GM18498 (cell line): ENCODE results near the gene TMEM63B.
A peak's percentile ranks its signal among the peaks of the same experiment; 100 is the strongest.
"Not testable (repeated sequence)": the region's sequence is repeated elsewhere in the genome, so short reads cannot be mapped to it uniquely, and the experiment has no call there.

ENCODE experiments used
- ATAC-seq: cut with Tn5 transposase; IDR thresholded peaks from one replicate; pipeline ENCODE4 v1.9.1; 2021; ENCODE audit warnings: mild to moderate bottlenecking, moderate library complexity; ENCODE audit not compliant: unreplicated experiment

The TMEM63B gene

GRCh38 chr6:44127186-44128019 lies at the start of gene TMEM63B, which contains the start of gene MRPL14:
Gene TMEM63B, plus strand, starts transcription at chr6:44127554. Its CDS starts 7,031 bp downstream, at chr6:44134585.
Gene MRPL14, minus strand, starts transcription at chr6:44127452. Its CDS starts 10,841 bp downstream, at chr6:44116611.
- ATAC-seq: peak; percentile 75

GRCh38 chr6:44078219-44078826 lies 49.0 kb upstream of the TMEM63B start:
- no peak for ATAC-seq

- ATAC-seq: no peak
Observed at GRCh38 chr6:44078827-44079671, 48.3 kb upstream of the TMEM63B start.

- no peak for ATAC-seq
Observed at GRCh38 chr6:44079672-44080071, 47.7 kb upstream of the TMEM63B start.

GRCh38 chr6:44080561-44081521 lies 46.5 kb upstream of the TMEM63B start:
- ATAC-seq: no peak

GRCh38 chr6:44081753-44082152 lies 45.6 kb upstream of the TMEM63B start:
- ATAC-seq: no peak

- ATAC-seq: no peak
Observed at GRCh38 chr6:44082872-44083321, 44.5 kb upstream of the TMEM63B start.

GRCh38 chr6:44084231-44085014 lies 42.9 kb upstream of the TMEM63B start:
- no peak for ATAC-seq

- ATAC-seq: no peak
Observed at GRCh38 chr6:44085219-44085618, 42.1 kb upstream of the TMEM63B start.

GRCh38 chr6:44086931-44087574 lies 40.3 kb upstream of the TMEM63B start:
- no peak for ATAC-seq

- no peak for ATAC-seq
Observed at GRCh38 chr6:44087623-44088022, 39.7 kb upstream of the TMEM63B start.

- ATAC-seq: no peak
Observed at GRCh38 chr6:44088827-44089590, 38.3 kb upstream of the TMEM63B start.

GRCh38 chr6:44090465-44090864 lies 36.9 kb upstream of the TMEM63B start:
- no peak for ATAC-seq

GRCh38 chr6:44091356-44091755 lies 36.0 kb upstream of the TMEM63B start:
- ATAC-seq: not testable (repeated sequence)

GRCh38 chr6:44091981-44092884 lies 35.1 kb upstream of the TMEM63B start:
- no peak for ATAC-seq

GRCh38 chr6:44093066-44093465 lies 34.3 kb upstream of the TMEM63B start:
- ATAC-seq: no peak
